GM18907 (cell line): ENCODE results near the gene COL5A1.
"Not testable (repeated sequence)": the region's sequence is repeated elsewhere in the genome, so short reads cannot be mapped to it uniquely, and the experiment has no call there.

Experiments used
- ATAC-seq: cut with Tn5 transposase; IDR thresholded peaks from one replicate; pipeline ENCODE4 v1.9.1; 2021; ENCODE audit warnings: mild to moderate bottlenecking, moderate library complexity; ENCODE audit not compliant: unreplicated experiment

COL5A1 gene

DNA sequence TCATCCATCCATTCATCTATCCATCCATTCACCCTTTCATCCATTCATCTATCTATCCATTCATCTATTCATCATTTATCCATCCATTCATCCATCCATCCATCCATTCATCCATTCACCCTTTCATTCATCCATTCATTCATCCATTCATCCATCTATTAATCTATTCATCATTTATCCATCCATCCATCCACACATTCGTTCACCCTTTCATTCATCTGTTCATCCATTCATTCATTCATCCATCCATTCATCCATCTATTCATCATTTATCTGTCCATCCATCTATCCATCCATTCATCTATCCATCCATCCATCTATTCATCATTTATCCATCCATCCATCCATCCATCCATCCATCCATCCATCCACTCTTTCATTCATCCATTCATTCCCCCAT lies 205.1 kb downstream of the COL5A1 start:
- no peak for ATAC-seq

DNA sequence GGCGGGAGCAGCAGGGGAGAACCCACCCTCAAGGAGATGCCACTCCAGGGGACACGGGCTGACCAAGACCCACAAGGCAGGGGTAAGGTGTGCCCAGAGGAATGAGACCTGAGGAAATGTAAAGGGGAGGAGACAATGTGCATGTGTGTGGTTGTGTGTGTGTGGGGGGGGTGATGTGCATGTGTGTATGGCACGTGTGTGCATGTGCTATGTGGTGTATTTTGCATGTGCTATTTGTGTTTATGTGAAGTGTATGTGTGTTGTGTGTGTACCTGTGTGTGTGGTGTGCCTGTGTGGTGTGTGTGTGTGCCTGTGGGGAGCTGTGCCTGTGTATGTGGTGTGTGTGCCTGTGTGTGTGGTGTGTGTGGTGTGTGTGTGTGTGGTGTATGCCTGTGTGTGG lies 205.5 kb downstream of the COL5A1 start:
- no peak for ATAC-seq

DNA sequence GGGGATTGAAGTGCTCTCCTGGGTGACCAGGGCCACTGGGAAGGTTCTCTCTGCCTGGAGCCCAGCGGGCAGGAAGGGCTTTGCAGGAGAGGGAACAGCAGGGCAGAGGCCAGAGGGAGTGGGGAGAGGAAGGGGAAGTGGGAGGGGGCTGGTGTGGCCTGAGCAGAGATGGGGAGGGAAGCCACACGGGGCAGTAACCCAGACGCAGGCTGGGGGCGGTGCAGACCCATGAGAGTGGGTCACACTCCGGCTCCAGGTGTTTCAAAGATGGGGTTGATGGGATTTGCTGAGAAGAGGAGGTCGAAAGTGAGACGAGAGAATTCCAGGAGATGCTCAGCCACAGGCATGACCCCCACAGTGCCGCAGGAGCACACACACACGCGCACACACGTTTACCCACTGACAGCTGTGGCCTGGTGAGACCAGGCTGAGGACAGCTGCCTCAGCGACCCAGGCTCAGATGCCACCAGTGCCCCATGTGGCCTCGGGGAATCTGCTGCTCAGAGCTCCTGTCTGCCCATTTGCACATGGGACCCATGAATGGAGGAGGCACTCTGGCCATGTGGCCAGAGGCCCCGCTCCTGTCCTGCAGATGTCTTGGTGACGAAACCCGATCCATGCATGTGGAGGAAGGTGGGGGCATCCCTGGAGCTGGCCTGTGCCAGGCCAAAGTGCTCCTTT lies 206.3 kb downstream of the COL5A1 start:
- ATAC-seq: no peak

GRCh38 chr9:134848504-134848903 lies 206.9 kb downstream of the COL5A1 start:
- no peak for ATAC-seq

- ATAC-seq: no peak
Observed at GRCh38 chr9:134850611-134851010, 209.0 kb downstream of the COL5A1 start.

DNA sequence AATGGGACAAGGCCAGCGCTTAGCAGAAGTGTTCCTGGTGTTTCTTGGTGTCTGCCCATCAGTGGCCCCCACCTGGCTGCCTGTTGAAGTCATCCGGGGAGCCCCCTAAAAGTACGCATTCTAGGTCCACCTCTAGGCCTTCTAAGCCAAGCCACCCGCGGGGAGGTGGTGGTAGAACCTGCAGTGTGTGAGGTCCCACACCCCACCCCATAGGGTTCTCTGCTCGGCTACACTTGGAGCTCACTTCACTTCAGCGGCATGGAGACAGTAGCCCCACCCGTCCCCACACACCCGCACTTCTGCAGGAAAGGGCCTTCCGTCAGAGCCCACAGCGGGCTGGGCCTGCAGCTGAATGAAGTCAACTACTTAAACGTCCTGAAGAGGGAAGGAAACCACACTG lies 209.4 kb downstream of the COL5A1 start:
- ATAC-seq: no peak

GRCh38 chr9:134852906-134853654 lies 211.5 kb downstream of the COL5A1 start:
- ATAC-seq: no peak

DNA sequence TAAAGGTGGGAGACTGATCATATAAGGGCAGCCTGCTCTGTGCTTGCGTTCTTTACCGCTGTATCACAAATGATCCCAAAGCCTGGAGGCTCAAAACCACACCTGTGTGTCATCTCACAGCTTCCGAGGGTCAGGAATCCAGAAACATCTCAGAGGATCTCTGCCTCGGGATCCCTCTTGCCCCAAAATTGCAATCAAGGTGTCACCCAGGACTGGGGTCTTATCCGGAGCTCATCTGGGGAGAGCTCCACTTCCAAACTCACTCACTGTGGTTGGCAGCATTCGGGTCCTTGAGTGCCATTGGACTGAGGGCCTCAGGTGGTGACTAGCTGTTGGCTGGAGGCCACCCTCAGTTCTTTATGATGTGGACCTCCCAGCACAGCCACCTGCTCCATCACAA lies 212.3 kb downstream of the COL5A1 start:
- ATAC-seq: no peak

GRCh38 chr9:134854541-134854981 lies 213.0 kb downstream of the COL5A1 start:
- ATAC-seq: no peak

DNA sequence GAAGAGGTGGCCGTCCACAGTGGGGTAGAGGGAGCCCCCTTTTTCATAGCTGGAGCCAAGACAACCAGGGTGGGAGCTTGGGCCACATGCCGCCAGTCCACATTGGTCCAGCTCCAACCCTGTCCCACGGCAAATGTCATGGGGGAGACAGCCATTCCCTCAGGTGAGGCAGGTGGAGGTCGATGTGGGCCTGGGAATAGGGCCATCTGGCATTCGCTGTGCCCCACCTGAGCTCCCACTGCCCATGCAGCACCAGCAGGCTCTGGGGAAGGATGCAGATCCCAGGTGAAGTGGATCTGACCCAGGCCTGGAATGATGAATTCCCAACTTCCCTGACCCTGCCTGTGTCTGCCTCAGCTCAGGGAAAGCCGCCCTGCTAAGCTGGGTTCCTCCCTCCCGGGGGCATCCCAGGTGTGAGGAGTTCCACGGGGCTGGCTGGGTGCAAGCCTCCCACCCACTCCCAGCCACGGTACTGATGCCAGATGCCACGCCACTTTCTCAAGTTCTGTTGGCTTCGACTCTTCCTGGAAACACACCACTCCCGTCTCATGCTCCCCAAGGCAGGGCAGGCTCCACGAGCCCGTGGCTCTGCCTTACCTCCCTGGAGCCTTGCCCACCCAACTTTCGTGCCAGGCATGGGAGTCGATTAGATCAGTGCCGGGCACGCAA lies 213.8 kb downstream of the COL5A1 start:
- no peak for ATAC-seq

DNA sequence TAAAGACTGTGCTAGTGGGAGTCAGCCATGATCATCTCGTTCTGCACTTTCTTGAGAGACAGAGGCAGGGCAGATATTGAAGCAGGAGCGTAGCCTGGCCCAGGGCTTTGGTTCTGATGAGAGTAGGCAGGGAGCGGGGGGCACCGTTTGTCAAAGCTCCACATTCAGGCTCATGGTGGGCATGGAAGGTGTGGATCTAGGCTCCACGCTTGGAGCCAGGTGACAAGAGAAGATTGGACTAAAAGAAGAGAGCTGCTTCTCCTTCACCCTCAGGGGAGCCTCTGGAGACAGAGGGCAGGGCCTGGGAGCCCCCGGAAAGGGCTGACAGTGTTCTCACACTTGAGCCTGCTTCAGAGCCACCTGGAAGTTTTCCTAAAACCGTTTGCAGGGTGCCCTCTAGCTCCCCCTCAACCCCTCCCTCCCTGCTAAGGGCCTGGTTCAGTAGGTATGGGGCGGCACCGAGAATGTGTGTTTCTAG lies 214.3 kb downstream of the COL5A1 start:
- ATAC-seq: no peak

GRCh38 chr9:134857451-134857850 lies 215.8 kb downstream of the COL5A1 start:
- not testable (repeated sequence) for ATAC-seq

DNA sequence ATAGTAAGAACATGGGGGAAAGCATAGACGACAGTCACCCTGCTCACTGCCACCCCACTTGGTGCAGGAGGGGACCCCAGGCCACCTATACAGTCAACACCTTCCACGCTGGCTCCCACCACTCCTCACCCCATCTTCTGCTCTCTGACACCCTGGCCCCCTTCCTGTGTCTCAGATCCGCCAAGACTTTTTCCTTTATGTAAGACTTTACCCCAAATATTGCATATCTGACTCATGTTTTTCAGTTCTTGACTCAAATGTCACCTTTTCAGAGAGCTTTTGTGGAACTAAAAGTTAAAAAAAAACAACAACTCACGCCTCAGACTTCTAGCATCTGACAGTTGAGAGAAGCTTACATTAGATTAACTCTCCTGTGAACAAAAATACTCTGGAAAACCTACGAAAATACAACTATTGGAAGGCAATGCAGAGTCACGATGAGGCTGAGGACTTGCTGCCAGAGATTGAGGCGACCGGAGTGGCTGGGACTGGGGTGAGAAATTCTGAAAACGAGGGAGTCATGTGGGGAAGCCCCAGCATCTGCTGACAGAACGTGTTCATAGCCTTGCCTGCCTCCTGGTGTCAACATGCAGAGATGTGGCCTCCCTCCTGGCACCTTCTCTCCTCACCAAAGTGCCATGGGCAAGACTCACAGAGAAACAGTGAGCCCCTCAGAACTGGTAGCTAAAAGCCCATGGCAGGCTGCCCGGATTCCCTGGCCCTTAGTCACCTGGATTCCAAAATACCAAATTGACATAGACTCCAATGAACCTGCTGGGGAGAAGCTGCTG lies 216.6 kb downstream of the COL5A1 start:
- ATAC-seq: peak; percentile 68

DNA sequence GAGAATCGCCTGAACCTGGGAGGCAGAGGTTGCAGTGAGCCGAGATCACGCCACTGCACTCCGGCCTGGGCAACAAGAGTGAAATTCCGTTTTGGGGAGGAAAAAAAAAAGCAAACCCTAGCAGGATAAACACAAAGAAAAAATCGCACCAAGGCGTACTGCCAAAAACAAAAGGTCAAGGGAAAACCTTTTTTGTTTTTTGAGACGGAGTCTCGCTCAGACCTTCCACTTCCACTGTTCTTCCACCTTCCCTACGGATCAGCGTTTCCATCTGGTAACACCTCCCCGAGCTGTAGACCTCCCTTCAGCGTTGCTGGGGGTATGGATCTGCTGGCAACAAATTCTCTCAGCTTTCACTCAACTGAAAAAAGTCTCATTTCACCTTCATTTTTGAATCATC lies 218.9 kb downstream of the COL5A1 start:
- no peak for ATAC-seq

DNA sequence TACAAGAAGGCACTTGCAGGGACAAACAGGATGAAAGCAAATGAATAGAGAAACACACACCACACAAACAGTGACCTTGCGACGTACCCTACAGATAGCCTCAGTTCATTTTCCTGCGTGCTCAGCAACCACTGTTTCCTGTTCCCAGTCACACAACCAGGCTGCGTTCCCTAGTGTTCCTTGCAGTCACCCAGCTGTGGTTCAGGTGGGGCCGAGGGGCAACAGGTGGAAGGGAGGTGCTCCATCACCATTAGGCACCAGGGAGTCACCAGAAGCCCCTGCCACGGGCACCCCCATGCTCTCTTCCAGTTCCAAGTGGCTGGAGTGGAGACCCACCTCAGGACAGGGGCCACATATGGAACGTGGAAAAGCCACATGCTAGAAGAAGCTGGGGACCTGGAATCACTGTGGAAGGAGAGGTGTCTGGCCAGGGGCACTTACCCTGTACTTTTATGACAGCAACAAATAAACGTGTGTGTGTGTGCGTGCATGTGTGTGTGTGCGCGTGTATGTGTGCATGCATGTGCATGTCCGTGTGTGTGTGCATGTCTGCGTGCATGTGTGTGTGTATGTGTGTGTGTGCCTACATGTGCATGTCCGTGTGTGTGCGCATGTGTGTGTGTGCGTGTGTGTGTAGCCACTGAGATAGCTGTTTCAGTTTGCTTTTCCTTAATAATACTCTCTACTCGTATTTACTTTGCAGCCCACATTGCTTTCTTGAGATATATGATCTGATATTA lies 220.2 kb downstream of the COL5A1 start:
- no peak for ATAC-seq

- ATAC-seq: no peak
Observed at GRCh38 chr9:134863306-134863902, 221.8 kb downstream of the COL5A1 start.

DNA sequence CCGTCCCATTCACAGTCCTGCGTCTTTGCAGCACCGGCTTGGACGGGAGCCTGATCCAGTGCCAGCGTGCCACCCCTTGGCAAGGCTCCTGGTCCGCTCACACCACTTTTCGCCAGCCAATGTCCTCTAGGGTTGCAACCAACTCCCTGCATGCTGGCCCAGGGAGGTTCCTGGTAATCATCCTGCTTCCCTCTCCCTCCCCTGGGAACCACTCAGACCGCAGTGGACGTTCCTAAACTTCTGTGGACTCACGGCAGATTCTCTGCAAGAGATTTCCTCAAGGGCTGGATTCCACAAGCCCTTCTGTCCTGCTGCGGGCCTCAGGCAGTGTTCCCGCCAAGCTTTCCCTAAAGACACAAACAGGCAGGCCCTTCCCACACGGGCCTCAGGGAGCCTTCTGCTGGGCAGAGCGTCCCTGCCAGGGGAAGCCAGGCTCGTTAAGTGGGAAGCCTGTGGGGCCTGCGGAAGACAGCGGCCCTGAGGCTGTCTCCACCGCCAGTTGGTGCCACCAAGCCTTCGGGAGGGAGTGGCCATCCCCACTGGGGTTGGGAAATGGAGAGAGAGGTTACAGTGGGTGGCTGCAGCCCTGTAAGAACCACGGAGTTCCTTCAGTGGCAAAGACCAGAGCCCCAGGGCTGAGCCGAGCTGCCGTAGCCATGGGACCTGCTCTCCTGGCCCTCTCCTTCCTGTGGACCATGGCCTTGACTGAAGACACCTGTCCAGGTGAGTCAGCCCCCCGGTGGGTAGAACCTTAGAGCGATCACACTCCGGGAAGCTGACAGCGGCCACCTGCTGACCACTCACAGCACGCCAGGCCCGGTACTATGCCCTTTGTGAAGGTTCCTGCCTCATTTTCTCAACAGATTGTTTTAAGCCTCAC lies 222.6 kb downstream of the COL5A1 start:
- no peak for ATAC-seq

DNA sequence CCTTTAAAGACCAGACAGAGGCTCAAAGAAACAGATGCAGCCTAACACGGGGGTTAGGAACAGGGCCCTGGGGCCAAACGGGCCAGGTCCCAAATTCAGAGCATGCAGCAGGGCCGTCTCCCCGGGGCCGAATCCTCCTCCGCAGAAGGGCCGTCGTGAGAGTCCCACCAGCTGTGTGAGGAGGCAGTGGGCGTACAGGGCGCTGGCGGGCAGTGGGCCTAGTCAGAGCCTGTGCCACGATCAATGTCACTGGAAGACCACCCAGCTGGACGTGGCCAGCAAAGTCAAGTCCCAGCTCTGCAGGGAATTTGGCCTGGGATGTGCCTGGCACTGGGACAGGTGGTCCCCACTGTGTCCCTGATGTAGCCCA lies 223.2 kb downstream of the COL5A1 start:
- ATAC-seq: no peak
